ENCODE results near the gene COL6A1.
A peak's percentile ranks its signal among the peaks of the same experiment; 100 is the strongest.

Gene COL6A1

DNA sequence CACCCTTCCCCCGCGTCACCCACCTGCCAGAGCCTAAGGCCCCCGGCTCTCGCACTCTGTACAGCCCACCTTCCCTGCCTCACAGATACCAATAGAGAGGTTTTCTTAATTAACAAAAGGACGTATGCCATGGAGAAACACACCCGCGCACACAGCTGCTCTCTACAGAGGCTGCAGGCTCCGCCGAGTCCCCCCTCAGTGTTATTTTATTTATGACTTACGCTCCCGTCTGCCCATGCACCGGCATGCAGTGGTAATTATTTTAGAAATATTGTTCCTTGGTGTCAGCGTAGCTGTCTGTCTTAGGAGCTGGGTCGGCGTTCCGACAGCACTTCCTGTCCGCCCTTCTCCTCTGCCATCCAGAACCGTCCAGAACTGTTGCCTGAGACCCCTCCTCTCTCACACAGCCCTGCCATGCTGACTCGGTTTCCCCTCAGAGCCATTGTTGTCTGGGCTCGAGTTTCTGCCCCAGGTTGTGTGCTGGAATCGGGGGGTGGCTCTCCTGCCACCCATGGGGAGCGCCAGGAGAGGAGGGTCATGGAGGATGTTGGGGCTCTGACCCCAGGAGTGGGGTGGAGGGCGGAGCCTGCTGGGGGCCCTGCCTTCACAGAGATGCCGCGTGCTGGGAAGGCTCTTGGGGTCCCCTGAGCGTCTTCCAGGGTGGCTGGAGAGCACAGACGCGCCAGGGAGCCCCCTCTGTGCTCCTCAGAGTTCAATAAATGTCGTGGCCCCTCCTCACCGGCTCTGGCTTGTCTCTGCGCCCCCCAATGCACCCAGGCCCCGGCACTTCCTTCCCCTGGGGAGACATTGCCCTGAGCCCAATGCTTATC, 39.6 kb upstream of the COL6A1 start:
- DNase-seq (ENCODE audit: low read depth in 1 of 2, low spot score in 1 of 2) = no peak
- in situ Hi-C loops (cut with HindIII; ENCODE audit: low pct_unique_long_range_greater_than_20kb, low sequenced_read_pairs) = no loop called here
- TF ChIP-seq JUND (IDR thresholded peaks at IDR 0.05; ENCODE audit: low read depth) = no peak

DNA sequence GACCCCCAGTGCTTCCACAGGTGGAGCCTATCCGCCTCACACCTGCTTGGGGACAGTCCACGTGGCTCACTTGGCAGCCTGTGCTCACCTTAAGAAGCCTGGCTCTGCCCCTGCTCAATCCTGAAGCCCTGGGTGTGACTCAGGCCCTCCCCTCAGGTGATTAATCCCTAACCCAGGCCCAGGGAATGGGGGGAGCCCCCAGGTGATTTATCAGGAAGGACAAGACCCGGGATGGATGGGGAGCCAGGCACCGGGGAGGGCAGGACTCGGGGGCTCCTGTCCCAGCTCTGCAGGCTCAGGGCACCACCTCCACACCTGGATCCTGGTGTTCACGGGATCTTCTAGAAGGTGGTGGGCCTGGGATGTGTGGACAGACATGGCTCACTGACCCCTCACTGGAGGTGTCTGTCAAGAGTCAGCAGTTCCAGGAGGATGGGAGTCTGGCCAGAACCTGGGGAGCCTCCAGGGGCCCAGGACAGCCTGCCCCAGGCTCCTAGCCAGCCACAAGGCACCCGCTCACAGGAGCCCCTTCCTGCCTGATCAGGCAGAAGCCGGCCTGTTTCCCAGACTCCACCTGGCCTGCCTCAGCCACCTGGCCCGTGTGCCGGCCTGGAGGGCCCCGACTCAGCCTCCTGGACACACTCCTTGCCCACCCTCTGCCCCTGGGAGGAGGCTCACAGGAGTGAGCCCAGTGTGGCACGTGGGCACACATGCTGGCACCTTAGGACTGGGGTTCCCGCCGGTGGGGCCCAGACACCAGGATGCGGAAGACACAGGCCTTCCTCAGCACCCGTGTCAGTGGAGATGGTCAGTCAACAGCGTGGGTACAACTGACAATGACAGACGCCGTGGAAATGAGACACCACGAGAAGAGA, 38.6 kb upstream of the COL6A1 start:
- no peak for TF ChIP-seq JUND (IDR thresholded peaks at IDR 0.05; ENCODE audit: low read depth)
- no peak for DNase-seq (ENCODE audit: low read depth in 1 of 2, low spot score in 1 of 2)
- in situ Hi-C loops (cut with HindIII; ENCODE audit: low pct_unique_long_range_greater_than_20kb, low sequenced_read_pairs) = no loop called here

DNA sequence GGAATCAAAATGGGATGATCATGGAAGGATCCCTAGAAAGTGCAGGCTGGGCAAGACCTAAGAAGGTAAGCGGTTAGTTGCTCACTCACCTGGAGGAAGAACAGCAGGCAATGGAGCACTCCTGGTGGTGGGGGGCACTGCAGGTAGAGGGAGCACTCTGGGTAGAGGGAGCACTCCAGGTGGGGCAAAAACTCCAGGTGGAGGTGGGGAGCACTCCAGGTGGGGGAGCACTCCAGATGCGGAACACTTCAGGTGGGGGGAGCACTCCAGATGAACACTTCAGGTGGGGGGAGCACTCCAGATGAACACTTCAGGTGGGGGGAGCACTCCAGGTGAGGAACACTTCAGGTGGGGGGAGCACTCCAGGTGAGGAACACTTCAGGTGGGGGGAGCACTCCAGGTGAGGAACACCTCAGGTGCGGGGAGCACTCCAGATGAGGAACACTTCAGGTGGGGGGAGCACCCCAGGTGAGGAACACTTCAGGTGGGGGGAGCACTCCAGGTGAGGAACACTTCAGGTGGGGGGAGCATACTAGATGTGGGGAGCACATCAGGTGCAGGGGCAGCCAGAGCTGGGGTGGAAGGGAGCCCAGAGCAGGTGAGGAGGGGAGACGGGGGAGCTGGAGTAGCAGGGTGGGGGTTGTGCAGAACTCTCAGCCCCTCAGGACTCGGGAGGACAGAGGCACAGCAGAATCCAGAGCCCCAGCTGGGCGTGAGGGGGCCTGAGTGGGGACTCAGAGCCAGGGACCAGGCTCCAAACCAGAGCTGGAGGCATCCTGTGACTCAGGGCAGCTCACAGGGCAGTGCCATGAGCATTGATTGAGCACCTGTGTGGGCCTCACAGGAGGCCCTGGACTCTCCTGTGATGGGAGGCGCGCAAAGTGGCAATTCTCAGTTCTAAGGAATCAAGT, 37.7 kb upstream of the COL6A1 start:
- TF ChIP-seq JUND (IDR thresholded peaks at IDR 0.05; ENCODE audit: low read depth) = no peak

DNA sequence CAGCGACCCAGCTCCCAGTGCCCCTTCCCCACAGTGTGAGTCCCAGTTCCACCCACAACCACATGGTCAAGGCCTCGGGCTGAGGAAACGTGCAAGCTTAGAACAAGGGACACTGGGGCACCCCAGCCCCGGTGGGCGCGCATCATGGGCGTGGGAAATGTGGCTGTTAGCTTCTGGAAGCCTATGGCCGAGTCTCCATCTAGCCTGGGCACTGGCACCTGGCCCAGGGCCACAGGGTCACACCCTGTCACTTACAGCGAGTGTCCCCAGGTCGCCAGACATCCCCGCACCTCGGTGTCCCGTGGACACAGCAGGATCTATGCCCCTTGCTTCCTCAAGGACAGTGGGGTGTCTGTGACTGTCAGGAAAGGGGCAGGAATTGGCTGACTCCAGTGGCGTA, 37.0 kb upstream of the COL6A1 start:
- DNase-seq (ENCODE audit: low read depth in 1 of 2, low spot score in 1 of 2) = no peak
- in situ Hi-C loops (cut with HindIII; ENCODE audit: low pct_unique_long_range_greater_than_20kb, low sequenced_read_pairs) = no loop called here
- TF ChIP-seq JUND (IDR thresholded peaks at IDR 0.05; ENCODE audit: low read depth) = no peak

More for the DNA sequence above, 37.7 kb upstream of the COL6A1 start:
- in situ Hi-C loops (cut with HindIII; ENCODE audit: low pct_unique_long_range_greater_than_20kb, low sequenced_read_pairs) = no loop called here
- no peak for DNase-seq (ENCODE audit: low read depth in 1 of 2, low spot score in 1 of 2)

DNA sequence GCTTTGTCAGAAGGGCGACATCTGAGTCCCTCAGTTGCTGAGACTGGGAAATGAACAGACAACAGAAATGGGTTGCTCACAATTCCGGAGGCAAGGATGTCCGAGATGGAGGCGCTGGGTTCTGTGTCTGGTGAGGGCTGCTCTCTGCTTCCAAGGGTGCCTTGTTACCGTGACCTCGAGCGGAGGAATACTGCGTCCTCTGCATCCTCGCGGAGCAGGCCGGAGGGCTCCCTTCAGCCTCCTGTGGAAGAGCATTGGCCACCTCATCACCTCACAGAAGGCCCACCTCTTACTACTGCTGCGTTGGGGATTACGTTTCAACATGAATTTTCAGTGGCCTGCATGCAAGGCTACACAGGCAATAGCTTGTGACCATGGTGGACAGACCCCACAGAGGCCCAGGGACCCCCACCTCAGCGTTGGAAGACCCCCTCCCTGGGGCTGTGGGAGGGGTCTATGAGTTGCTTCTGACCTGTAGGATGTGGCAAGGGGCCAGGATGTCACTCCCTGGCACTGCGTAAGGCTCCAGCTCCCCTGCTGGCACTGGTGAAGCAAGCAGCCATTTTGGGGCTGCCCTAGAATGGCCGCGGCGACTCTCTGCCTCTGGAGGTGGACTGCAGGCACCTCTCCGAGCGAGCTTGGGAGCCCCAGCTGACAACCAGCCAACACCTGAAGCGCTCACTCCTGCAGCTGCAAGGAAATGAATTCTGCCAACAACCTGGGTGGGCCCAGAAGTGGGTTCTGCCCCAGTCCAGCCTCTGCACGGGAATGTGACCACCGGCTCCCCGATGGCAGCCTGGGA, 36.3 kb upstream of the COL6A1 start:
- DNase-seq (ENCODE audit: low read depth in 1 of 2, low spot score in 1 of 2) = no peak
- no peak for TF ChIP-seq JUND (IDR thresholded peaks at IDR 0.05; ENCODE audit: low read depth)
- in situ Hi-C loops (cut with HindIII; ENCODE audit: low pct_unique_long_range_greater_than_20kb, low sequenced_read_pairs) = no loop called here

DNA sequence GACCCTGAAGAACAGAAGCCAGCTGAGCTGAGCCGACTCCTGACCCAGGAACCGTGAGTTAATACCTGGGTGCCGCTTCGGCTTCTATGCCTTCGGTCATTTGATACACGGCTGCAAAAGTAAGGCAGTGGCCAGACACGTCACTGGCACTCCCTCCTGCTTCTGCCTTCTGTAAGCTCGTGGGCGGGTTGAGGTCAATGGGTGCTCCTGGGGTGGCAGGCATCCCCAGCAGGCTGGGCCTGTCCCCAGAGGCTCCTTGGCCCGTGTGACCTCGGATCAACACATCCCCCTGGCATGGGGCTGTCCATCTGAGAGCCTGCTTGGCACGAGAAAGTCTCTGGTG, 35.7 kb upstream of the COL6A1 start:
- no peak for DNase-seq (ENCODE audit: low read depth in 1 of 2, low spot score in 1 of 2)

DNA sequence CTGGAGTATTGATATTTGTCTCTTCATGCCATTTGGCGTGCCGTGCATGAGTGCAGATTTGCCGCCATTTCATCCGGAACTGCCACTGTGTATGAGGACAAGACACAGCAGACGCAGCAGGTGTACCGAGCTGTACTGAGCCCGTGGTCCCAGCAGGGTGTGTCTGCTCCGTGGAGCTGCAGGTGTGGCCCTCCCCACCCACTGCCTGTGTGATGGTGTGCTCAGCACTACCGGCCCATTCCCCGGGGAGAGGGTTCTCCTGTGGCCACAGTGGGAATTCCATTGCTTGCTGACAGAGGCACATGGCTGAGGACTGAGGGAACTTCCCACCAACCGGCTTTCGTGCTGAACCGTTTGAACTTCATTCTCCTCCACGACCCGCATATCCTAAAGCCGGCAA, 34.3 kb upstream of the COL6A1 start:
- in situ Hi-C loops (cut with HindIII; ENCODE audit: low pct_unique_long_range_greater_than_20kb, low sequenced_read_pairs) = no loop called here
- DNase-seq (ENCODE audit: low read depth in 1 of 2, low spot score in 1 of 2) = no peak
- TF ChIP-seq JUND (IDR thresholded peaks at IDR 0.05; ENCODE audit: low read depth) = no peak

More for the DNA sequence above, 35.7 kb upstream of the COL6A1 start:
- in situ Hi-C loops (cut with HindIII; ENCODE audit: low pct_unique_long_range_greater_than_20kb, low sequenced_read_pairs) = no loop called here
- no peak for TF ChIP-seq JUND (IDR thresholded peaks at IDR 0.05; ENCODE audit: low read depth)

DNA sequence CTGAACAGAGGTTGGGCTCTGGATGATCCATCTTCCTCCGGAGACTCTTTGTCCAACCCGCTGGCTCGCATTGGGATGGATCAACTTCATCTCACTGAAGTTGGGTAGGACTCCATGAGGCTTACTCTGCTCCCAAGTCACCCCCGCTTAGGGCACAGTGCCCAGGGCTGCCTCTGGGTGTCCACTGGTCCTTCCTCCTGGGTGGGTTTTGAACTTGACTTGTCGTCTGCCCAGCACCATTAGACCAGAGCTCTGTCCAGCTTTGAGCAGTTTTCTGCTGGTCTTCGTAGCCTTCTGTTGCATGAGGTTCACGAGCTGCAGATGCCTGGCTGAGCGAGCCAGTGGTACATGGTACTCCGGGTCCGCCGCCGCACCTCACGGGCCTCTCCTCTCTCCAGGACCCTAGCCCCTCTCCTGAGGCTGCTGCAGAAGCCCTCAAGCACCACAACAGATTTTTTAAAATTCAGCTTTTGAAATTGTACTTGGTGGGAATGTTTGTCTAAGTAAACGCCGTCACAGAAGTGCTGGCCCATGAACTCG, 33.8 kb upstream of the COL6A1 start:
- in situ Hi-C loops (cut with HindIII; ENCODE audit: low pct_unique_long_range_greater_than_20kb, low sequenced_read_pairs) = no loop called here
- no peak for DNase-seq (ENCODE audit: low read depth in 1 of 2, low spot score in 1 of 2)
- no peak for TF ChIP-seq JUND (IDR thresholded peaks at IDR 0.05; ENCODE audit: low read depth)

DNA sequence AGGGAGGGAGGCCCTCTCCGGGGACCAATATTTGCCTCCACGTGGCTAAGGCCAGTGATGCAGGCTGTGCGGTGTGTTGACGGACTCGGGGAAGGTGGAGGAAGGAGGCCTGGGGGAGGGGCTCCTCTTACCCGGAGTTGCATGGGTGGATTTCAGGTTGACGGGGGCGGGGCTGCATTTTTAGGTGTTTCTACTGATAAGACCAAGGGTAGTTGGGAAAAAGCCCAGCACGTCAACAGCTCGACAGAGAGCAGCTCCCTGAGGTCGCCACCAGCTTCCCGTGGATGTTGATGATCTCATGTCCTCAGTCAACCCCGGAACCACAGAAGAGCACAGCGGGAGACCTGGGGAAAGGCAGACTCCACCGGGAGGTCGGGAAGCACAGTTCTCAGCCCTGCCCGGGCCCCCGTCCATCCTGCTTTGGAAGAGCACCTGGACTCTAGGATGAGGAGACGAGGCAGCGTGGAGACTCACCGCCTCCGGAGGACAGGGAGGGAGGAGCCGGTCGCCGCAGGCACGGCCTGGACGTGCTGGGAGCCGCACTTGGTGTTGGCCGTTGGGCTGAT, 32.9 kb upstream of the COL6A1 start:
- TF ChIP-seq JUND (IDR thresholded peaks at IDR 0.05; ENCODE audit: low read depth) = no peak
- in situ Hi-C loops (cut with HindIII; ENCODE audit: low pct_unique_long_range_greater_than_20kb, low sequenced_read_pairs) = no loop called here
- DNase-seq (ENCODE audit: low read depth in 1 of 2, low spot score in 1 of 2) = peak in 1 of 2 experiments; percentile 30

DNA sequence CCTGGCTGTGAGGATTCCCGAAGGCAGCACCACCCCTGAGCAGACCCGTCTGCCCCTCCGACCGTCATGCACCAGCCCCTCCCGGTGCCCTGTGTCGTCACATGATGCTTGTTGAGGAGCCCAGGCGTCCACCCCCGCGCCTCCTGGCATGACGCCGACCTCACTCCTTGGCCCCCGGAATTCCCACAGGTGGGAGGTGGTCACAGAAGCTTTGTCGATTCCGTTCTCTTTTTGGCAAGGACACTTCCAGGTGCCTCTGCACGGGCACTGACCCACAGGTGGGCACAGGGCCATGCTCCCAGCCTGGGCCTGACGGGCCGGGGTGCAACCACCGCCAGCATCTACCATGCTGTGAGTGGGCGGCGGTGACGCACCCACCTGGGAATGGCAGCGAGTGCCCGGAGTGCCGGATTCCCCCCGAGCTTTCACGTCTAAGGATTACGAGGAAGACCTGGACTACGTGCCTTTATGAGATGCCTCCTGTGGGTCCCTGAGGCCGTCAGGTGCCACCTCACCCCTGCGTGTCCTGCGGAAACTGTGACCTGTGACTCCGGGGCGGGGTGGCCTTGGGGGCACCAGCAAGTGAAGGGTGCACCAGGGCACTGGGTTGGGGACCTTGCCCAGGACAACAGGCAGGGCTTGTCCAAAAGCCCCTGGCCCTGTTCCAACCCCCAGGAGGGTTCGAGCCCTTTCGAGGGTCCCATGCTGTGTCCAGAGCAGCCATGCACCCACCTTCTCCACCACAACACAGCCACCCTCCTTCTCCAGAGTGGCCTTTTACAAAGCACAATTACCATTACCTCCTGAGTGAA, 31.4 kb upstream of the COL6A1 start:
- no peak for DNase-seq (ENCODE audit: low read depth in 1 of 2, low spot score in 1 of 2)
- in situ Hi-C loops (cut with HindIII; ENCODE audit: low pct_unique_long_range_greater_than_20kb, low sequenced_read_pairs) = no loop called here
- TF ChIP-seq JUND (IDR thresholded peaks at IDR 0.05; ENCODE audit: low read depth) = no peak
